Measurements from ENCODE around the gene OR10H2.

- TF ChIP-seq CTCF (IDR thresholded peaks at IDR 0.05) (no peak), SMAD3 (CRISPR knock-in tag; IDR thresholded peaks at IDR 0.05; ENCODE audit: borderline replicate concordance) (no peak)
These were observed 48.4 kb downstream of the OR10H2 start for GRCh38 chr19:15776264-15776663.
